Amniotic epithelial cell (primary cell): ENCODE measurements around the gene C3orf62.
A peak's percentile ranks its signal among the peaks of the same experiment; 100 is the strongest.

Experiments
- DNase-seq: peaks from one replicate; pipeline ENCODE4 v3.0.0-alpha.2; 2010; ENCODE audit warnings: low read depth

Gene C3orf62

GRCh38 chr3:49276475-49277382 lies at the start of gene C3orf62:
Gene C3orf62, minus strand, starts transcription at chr3:49277232. Its CDS starts 360 bp downstream, at chr3:49276872.
- peak; percentile 77 for DNase-seq

- DNase-seq, result no peak
Observed at GRCh38 chr3:49324768-49325167, 47.7 kb upstream of the C3orf62 start.

- DNase-seq, result no peak
Observed at GRCh38 chr3:49316696-49317457, 39.8 kb upstream of the C3orf62 start.

- peak; percentile 18 for DNase-seq
Observed at GRCh38 chr3:49313896-49314688, 37.1 kb upstream of the C3orf62 start.

GRCh38 chr3:49311283-49311682 lies 34.3 kb upstream of the C3orf62 start:
- no peak for DNase-seq

- no peak for DNase-seq
Observed at GRCh38 chr3:49310677-49311076, 33.6 kb upstream of the C3orf62 start.

GRCh38 chr3:49305608-49306007 lies 28.6 kb upstream of the C3orf62 start:
- DNase-seq, result no peak

GRCh38 chr3:49302613-49303012 lies 25.6 kb upstream of the C3orf62 start:
- DNase-seq, result no peak

GRCh38 chr3:49300595-49300994 lies 23.6 kb upstream of the C3orf62 start:
- no peak for DNase-seq

GRCh38 chr3:49298511-49298910 lies 21.5 kb upstream of the C3orf62 start:
- no peak for DNase-seq

- no peak for DNase-seq
Observed at GRCh38 chr3:49296781-49297411, 19.9 kb upstream of the C3orf62 start.

GRCh38 chr3:49295489-49296058 lies 18.5 kb upstream of the C3orf62 start:
- DNase-seq, result peak; percentile 53

- DNase-seq, result no peak
Observed at GRCh38 chr3:49294343-49294742, 17.3 kb upstream of the C3orf62 start.

- DNase-seq, result no peak
Observed at GRCh38 chr3:49283997-49284396, 7.0 kb upstream of the C3orf62 start.

GRCh38 chr3:49279376-49279775 lies 2.3 kb upstream of the C3orf62 start:
- peak; percentile 91 for DNase-seq

GRCh38 chr3:49278548-49278947 lies 1.5 kb upstream of the C3orf62 start:
- peak; percentile 89 for DNase-seq

GRCh38 chr3:49277383-49277775 lies 347 bp upstream of the C3orf62 start:
- DNase-seq, result peak; percentile 41

GRCh38 chr3:49273825-49274532 lies 3.1 kb downstream of the C3orf62 start:
- DNase-seq, result peak; percentile 85

- DNase-seq, result peak; percentile 39
Observed at GRCh38 chr3:49271047-49271446, 6.0 kb downstream of the C3orf62 start.

GRCh38 chr3:49270156-49270500 lies 6.9 kb downstream of the C3orf62 start:
- DNase-seq, result no peak
